ENCODE data around the gene DENND5A.
"Not testable (repeated sequence)": the region's sequence is repeated elsewhere in the genome, so short reads cannot be mapped to it uniquely, and the experiment has no call there.

The DENND5A gene

DNA sequence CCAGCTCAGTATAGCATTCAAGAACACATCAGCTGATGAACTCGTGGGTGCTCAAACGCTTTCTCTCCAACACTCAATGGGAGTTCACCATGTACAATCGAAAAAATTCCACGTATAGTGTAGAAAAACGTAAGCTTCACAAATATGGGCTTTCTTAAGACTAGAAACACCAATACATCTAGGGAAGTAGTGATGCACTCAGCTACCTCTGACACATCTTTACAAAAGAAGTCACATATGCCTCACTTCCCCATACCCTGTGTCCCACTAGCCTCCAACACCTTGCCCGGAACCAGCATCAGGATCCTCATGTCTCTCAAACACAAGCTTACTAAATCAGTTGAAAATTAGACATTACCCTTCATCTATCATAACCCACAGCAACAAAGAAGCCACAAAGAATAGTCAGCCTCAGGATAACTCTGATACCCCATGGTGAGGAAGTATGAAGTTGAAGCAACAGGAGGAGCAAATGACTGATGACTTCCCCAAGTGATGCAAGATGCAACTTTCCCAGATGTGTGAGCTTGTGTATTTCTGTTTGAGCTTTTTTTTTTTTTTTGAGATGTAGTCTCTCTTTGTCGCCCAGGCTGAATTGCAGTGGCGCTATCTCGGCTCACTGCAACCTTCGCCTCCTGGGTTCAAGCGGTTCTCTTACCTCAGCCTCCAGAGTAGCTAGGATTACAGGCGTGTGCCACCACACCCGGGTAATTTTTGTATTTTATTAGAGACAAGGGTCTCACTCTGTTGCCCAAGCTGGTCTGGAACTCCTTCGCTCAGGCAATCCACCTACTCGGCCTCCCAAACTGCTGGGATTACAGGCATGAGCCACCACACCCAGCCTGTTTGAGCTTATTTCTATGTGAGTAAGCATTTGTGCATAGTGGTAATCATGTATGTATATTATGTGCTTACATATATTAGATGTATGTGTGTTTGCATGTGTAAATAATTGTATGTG, 8.5 kb upstream of the DENND5A start:
- ATAC-seq, result peak; percentile 74
- peaks cover 13% of the 10 kb centered on the region for H3K4me1 Mint-ChIP-seq
- no peak for DNase-seq

DNA sequence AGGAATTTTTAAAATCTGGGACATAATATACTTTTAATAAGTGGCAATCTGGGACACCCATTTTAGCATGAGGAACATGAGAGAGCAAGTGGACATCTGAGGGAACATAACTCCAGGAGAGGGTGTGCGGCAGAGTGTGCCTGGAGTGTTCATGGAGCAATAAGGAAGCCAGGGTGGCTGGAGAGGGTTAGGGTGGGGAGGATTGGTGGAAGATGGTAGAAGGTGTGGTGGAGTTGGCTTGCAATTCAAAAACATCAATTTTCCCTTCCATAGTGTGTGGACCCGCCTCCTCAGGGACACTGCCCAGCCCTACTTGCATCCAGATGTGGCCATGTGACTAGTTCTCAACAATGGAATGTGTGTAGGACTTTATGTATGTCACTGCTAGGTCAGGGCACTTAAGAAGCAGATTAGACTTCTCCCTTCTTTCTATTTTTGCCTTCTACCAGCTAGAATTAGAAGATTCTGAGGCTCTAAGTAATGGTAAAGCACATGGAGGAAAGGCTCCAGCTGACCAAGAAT, 4.4 kb upstream of the DENND5A start:
- DNase-seq, result no peak
- no peak for ATAC-seq
- Mint-ChIP-seq H3K4me1 (peaks cover 14% of the 10 kb centered on the region), H3K4me3 (no peak overlapping the region), H3K27ac (peak overlapping the region in 1 of 2 donors; percentile 15), H3K9me3 (no peaks in the 10 kb centered on the region), H3K27me3 (peaks cover 8% of the 10 kb centered on the region)

More for the DNA sequence above, 8.5 kb upstream of the DENND5A start:
- H3K27me3 Mint-ChIP-seq, result no peaks in the 10 kb centered on the region
- peak overlapping the region in 1 of 2 donors; percentile 50 for H3K27ac Mint-ChIP-seq
- H3K9me3 Mint-ChIP-seq, result no peaks in the 10 kb centered on the region
- H3K4me3 Mint-ChIP-seq, result no peak overlapping the region

DNA sequence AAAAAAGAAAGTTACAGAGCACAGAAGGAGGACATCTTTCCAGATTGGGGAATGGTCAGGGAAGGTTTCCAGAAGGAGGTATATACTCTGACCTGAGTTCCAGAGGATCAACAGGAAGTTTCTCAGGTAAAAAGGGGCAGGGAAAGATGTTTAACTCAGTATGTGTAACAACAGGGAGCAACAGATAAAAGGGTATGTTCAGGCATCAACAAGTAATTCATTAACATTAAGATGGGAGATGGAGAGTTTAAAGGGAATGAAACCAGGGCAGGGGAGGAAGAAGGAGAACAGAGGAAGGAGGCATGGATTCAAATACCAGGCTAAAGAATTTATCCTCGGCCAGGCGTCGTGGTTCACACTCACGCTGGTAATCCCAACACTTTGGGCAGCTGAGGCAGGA, 2.5 kb upstream of the DENND5A start:
- no peaks in the 10 kb centered on the region for H3K9me3 Mint-ChIP-seq
- H3K4me3 Mint-ChIP-seq, result no peak overlapping the region
- H3K4me1 Mint-ChIP-seq, result peaks cover 21% of the 10 kb centered on the region
- ATAC-seq (no peak), DNase-seq (no peak)
- H3K27me3 Mint-ChIP-seq, result peaks cover 8% of the 10 kb centered on the region
- H3K27ac Mint-ChIP-seq, result no peak overlapping the region

DNA sequence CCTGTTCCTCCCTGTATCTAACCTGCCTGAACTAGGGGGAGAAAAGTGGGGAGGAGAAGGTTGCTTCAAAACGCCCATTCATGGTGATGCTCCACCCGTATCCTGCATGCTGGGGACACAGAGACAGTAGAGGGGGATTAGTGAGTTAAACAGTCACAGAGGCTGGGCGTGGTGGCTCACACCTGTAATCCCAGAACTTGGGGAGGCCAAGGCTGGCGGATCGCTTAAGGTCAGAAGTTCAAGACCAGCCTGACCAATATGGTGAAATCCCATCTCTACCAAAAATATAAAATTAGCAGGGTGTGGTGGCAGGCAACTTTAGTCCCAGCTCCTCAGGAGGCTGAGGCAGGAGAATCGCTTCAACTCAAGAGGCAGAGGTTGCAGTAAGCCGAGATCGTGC, 1.8 kb upstream of the DENND5A start:
- peaks cover 28% of the 10 kb centered on the region for H3K4me1 Mint-ChIP-seq
- no peak overlapping the region for H3K4me3 Mint-ChIP-seq
- peaks cover 8% of the 10 kb centered on the region for H3K27me3 Mint-ChIP-seq
- ATAC-seq (no peak), DNase-seq (no peak)
- H3K27ac Mint-ChIP-seq, result no peak overlapping the region
- H3K9me3 Mint-ChIP-seq, result no peaks in the 10 kb centered on the region

DNA sequence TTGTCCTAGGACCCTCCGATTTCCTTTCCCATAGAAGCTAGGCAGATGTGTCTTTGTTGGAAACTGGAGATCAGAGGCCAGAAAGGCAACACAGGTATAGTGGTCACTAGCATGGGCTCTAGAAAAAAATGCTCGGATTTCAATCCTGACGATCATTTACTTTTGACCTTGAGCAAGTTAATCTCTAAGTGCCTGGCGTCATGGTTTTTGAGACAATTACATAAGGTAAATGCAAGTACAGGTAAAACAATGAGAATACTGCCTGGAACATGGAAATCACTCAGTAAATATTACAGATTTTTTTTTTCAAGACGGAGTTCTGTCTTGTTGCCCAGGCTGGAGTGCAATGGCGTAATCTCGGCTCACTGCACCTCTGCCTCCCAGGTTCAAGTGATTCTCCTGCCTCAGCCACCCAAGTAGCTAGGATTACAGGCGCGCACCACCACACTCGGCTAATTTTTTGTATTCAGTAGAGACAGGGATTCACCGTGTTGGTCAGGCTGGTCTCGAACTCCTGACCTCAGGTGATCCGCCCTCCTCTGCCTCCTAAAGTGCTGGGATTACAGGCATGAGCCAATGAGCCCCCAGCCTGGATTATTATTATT, 1.1 kb upstream of the DENND5A start:
- no peak for DNase-seq
- Mint-ChIP-seq H3K4me1 (peaks cover 35% of the 10 kb centered on the region), H3K9me3 (no peaks in the 10 kb centered on the region), H3K4me3 (peak overlapping the region; percentile 82 to 84), H3K27me3 (peaks cover 8% of the 10 kb centered on the region), H3K27ac (peak overlapping the region; percentile 82 to 96)
- no peak for ATAC-seq

DNA sequence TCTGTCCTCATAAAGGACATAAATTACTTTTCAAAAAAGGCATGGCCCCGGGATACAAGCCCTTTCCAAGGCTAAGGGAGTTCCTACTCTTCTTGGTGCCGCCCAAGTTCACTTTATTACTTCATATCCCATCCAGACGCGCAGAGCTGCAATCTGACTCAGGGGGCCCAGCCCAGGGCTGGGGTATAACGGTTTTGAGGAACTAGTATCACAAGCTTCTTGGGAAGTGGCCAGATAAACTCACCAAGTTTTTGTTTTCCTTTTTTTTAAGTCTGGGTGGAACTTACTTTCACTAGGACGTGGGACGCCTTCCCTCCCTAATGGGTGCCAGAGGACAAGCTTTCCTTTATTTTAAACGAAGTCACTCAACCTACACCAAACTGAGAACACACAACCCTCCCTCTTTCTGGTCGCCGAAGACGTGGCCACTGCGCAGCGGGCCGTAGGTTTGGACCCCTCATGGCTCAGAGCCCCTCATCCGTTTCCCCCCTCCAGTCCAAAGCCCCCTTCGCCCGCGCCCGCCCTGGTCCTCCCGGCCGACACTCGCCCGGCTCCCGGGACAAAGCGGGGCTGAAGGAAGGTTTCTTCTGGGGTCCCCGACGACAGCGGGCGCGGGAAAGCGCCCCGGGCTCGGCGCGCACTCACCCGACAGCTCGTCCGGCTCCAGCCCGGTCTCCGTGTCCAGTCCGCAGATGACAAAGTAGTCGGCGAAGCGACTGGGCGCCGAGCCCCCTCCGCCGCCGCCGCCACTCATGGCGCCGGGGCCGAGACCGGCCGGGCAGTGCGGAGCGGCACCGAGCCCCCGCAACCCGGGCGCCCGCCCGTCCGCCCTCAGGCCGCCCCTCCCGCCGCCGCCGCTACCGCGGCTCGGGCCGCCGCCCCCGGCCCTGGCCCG, 587 bp downstream of the DENND5A start:
- ATAC-seq, result peak; percentile 67
- peak overlapping the region; percentile 89 to 93 for H3K4me3 Mint-ChIP-seq
- H3K27me3 Mint-ChIP-seq, result peaks cover 8% of the 10 kb centered on the region
- DNase-seq, result peak; percentile 52 to 63
- H3K9me3 Mint-ChIP-seq, result no peaks in the 10 kb centered on the region
- H3K4me1 Mint-ChIP-seq, result peaks cover 49% of the 10 kb centered on the region
- peak overlapping the region; percentile 92 to 97 for H3K27ac Mint-ChIP-seq

DNA sequence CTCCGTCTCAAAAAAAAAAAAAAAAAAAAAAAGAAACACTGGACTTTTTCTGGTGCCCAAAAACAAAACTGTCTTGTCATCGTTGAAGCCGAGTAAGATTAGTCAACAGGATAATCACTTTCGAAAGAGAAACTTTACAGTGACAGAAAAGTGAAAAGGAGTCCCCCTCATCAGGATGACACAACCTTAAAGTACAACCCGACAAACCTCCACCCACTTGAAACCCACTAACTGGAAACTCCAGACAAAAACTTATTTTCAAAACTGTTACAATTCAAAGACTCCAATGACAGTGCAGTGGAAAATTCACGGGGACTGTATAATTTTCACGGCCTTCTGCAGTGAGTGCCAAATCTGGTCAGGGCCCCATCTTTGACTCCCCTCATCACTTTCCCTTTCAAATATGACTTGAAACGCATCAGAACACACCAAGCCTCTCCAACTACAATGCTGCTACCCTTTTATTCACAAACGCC, 1.3 kb downstream of the DENND5A start:
- peaks cover 8% of the 10 kb centered on the region for H3K27me3 Mint-ChIP-seq
- H3K4me1 Mint-ChIP-seq, result peaks cover 49% of the 10 kb centered on the region
- H3K9me3 Mint-ChIP-seq, result no peaks in the 10 kb centered on the region
- DNase-seq, result peak; percentile 55 to 74
- ATAC-seq, result peak; percentile 84
- H3K27ac Mint-ChIP-seq, result peak overlapping the region; percentile 92 to 97
- H3K4me3 Mint-ChIP-seq, result peak overlapping the region; percentile 89 to 93

DNA sequence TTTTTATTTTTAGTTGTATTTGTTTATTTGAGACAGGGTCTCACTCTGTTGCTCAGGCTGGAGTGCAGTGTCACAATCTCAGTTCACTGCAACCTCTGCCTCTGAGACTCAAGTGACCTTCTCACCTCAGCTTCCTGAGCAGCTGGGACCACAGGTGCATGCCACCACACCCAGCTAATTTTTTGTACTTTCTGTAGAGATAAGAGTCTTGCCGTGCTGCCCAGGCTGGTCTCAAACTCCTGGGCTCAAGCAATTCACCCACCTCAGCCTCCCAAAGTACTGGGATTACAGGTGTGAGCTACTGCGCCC, 4.4 kb downstream of the DENND5A start:
- H3K4me1 Mint-ChIP-seq, result peaks cover 45% of the 10 kb centered on the region
- peak overlapping the region in 1 of 2 donors; percentile 17 for H3K4me3 Mint-ChIP-seq
- H3K27ac Mint-ChIP-seq, H3K9me3 Mint-ChIP-seq, ATAC-seq, DNase-seq, H3K27me3 Mint-ChIP-seq: not testable (repeated sequence)

DNA sequence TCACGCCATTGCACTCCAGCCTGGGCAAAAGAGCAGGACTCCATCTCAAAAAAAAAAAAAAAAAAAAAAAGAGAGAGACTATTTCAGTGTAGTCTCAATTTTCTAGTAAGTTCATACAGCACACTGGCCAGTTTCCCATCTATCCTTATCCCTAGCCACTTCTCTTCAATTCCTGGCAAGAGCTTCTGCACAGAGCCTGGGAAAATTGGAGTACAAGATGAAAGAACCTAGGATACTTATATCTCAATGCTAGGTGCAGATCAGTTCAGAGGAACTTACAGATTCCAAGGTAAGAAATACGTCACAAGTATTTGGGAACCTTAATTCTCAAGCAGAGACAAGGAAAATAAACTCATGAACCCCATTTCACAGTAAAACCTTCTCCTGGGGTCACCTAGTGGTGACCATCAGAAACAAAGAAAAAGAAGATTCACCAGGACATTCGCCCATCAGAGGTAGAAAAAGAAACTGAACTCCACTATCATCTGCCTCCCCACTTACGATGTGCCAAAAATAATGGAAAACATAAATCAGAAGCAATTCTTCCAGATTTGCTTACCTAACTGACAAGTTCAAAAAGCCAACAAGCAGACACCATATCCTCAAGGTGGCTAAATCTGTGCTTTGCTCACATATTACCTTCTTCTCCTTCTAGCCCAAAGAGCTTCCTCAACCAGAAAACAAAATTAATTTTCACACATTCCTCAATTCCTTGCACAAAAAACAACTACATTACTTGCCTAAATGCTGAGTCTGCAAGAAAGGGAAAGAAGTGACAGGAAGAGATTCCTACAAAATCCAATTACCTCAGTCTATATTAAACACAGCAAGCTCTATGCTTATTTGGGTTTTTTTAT, 4.9 kb downstream of the DENND5A start:
- DNase-seq (no peak), ATAC-seq (no peak)
- no peaks in the 10 kb centered on the region for H3K9me3 Mint-ChIP-seq
- peaks cover 42% of the 10 kb centered on the region for H3K4me1 Mint-ChIP-seq
- no peak overlapping the region for H3K27ac Mint-ChIP-seq
- H3K4me3 Mint-ChIP-seq, result no peak overlapping the region
- no peaks in the 10 kb centered on the region for H3K27me3 Mint-ChIP-seq

DNA sequence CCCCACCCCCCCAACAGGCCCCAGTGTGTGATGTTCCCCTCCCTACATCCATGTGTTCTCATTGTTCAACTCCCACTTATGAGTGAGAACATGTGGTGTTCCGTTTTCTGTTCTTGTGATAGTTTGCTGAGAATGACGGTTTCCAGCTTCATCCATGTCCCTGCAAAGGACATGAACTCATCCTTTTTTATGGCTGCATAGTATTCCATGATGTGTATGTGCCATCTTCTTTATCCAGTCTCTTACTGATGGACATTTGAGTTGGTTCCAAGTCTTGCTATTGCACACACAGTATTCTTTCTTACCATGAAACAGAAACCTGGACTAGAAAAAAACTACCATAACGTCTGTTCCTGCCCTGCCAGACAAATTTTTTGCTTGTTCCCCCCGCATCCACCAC, 6.9 kb downstream of the DENND5A start:
- ATAC-seq, result not testable (repeated sequence)

DNA sequence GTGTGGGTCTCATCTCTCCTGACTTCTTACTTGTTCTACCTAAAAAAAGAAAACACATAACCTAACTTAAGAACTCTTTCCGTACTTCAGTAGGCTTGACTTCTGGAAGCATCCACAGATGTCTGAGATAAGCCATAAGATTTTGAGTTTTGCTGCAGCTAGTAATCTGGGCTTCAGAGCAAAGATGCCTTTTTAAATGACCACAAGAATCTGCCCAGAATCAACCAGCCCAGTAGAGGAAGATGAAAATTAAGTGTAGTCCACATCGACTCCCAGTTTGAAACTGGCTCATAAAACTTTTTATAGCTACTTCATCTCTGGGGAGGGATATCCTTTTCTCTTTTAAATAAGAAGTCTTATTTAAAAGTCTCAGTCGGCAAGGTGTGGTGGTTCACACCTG, 10.7 kb downstream of the DENND5A start:
- no peaks in the 10 kb centered on the region for H3K9me3 Mint-ChIP-seq
- no peak for DNase-seq
- peaks cover 38% of the 10 kb centered on the region for H3K4me1 Mint-ChIP-seq
- H3K4me3 Mint-ChIP-seq, result no peak overlapping the region
- no peak for ATAC-seq
- no peaks in the 10 kb centered on the region for H3K27me3 Mint-ChIP-seq
- no peak overlapping the region for H3K27ac Mint-ChIP-seq

More for the DNA sequence above, 6.9 kb downstream of the DENND5A start:
- H3K4me1 Mint-ChIP-seq, result peaks cover 38% of the 10 kb centered on the region
- not testable (repeated sequence) for H3K27me3 Mint-ChIP-seq, H3K4me3 Mint-ChIP-seq, H3K9me3 Mint-ChIP-seq, H3K27ac Mint-ChIP-seq, DNase-seq

DNA sequence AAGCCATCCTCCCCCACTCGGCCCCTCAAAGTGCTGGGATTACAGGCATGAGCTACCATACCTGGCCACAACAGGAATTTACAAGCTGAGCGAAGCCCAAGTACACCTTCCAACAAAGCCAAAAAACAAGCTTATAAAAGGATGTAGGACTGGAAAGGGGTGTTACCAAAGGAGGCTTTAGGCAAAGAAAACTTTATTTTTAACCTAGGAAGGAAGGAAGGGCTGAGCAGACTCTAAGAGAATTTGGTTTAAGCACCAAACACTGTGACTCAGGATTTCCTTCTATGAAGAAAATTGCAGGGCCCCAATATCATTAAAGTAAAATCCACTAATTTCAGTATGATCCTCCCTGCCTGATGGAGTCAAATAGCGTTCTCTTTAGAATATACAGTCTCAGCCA, 12.1 kb downstream of the DENND5A start:
- Mint-ChIP-seq H3K4me3 (no peak overlapping the region), H3K9me3 (no peaks in the 10 kb centered on the region), H3K27me3 (no peaks in the 10 kb centered on the region), H3K27ac (no peak overlapping the region), H3K4me1 (peaks cover 51% of the 10 kb centered on the region)
- ATAC-seq (no peak), DNase-seq (no peak)

DNA sequence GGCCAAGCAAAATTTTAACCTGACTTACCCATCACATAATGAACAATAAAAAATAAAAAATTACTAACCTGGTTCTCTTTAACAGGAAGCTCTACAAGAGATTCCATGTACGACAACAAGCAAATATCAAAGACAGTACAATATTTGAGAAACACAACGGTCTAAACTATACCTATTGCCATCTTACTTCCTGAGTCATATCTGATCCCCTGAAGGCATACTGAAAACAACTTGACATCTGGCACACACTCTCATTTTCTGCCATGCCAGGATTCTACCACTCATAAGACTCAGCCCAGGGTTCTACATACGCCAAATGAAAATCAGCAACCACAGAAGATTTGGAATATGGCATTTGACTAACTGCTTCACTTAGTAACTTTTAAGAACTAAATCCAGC, 13.8 kb downstream of the DENND5A start:
- Mint-ChIP-seq H3K4me1 (peaks cover 65% of the 10 kb centered on the region), H3K27me3 (no peaks in the 10 kb centered on the region), H3K9me3 (no peaks in the 10 kb centered on the region), H3K4me3 (peak overlapping the region; percentile 46 to 50), H3K27ac (no peak overlapping the region)
- DNase-seq, result no peak
- ATAC-seq, result peak; percentile 54

DNA sequence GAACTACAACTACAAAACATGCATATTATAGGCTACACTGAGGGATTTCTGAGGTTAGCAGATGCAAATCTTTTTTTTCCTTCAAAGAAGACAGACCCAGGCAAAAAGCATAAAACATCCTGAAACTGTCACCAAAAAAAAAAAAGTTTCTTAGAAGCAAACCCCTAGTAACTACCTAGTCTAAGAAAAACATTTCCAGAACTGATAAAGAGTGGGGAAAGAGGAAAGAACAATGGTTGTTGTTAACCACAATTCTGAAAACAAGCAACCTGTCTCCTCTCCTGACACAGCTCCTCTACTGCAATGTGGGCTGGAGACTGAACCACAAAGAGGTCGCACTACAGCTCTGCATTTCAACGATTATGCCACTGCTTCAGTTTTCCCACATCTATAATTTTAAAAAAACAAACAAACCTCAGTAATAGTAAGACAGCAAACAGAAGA, 15.0 kb downstream of the DENND5A start:
- Mint-ChIP-seq H3K4me3 (peak overlapping the region; percentile 46 to 65), H3K27ac (peak overlapping the region; percentile 49 to 51), H3K4me1 (peaks cover 71% of the 10 kb centered on the region), H3K27me3 (no peaks in the 10 kb centered on the region), H3K9me3 (no peaks in the 10 kb centered on the region)
- ATAC-seq (peak; percentile 93), DNase-seq (peak; percentile 30 to 57)

Measured in stimulated activated naive CD8-positive, alpha-beta T cell treated with anti-CD3 and anti-CD28 coated beads, Interleukin-15, amount 100 ng/mL, for 72 hours (primary cell).